GM13977 (cell line): Measurements from ENCODE around the gene SIRT7.

Experiments used
- DNase-seq: peaks from one replicate; pipeline ENCODE4 v3.0.0; 2012; ENCODE audit warnings: low spot score
- in situ Hi-C: fragments of 300-500 bp; cut with MboI; formaldehyde crosslinking; loops from one replicate; pipeline ENCODE4 v1.12.0; 2022; ENCODE audit warnings: low sequenced_read_pairs, low pct_unique_long_range_greater_than_20kb, mixed read lengths, inconsistent platforms; ENCODE audit not compliant: unreplicated experiment
- TF ChIP-seq, protein P1 (sequence below): IDR thresholded peaks from 2 replicates; pipeline ENCODE4 v1.5.1; 2012; ENCODE audit warnings: mild to moderate bottlenecking, control low read depth; ENCODE audit not compliant: insufficient read depth; ENCODE audit errors: extremely low read depth, missing control alignments

Gene SIRT7

DNA sequence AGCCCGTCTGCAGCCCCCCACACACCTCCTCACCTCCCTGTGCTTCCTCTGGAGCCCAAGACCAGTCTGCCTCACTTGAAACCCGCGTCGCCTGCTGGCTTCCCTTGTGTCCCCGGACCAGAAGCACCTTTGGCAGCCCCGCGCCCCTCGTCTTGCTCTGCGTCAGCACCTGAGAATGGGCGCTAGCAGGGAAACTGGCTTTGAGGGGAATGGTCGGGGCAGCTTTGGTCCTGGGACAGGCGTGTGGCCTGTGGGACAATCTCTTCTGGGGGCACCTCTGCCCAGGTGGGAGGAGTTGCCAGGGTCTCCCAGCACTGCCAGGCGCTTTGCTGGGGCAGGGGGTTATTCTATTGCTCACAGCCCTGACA, 13.2 kb upstream of the SIRT7 start:
- in situ Hi-C loops, result no loop called here
- TF ChIP-seq, protein P1, sequence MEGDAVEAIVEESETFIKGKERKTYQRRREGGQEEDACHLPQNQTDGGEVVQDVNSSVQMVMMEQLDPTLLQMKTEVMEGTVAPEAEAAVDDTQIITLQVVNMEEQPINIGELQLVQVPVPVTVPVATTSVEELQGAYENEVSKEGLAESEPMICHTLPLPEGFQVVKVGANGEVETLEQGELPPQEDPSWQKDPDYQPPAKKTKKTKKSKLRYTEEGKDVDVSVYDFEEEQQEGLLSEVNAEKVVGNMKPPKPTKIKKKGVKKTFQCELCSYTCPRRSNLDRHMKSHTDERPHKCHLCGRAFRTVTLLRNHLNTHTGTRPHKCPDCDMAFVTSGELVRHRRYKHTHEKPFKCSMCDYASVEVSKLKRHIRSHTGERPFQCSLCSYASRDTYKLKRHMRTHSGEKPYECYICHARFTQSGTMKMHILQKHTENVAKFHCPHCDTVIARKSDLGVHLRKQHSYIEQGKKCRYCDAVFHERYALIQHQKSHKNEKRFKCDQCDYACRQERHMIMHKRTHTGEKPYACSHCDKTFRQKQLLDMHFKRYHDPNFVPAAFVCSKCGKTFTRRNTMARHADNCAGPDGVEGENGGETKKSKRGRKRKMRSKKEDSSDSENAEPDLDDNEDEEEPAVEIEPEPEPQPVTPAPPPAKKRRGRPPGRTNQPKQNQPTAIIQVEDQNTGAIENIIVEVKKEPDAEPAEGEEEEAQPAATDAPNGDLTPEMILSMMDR, result no peak
- no peak for DNase-seq

DNA sequence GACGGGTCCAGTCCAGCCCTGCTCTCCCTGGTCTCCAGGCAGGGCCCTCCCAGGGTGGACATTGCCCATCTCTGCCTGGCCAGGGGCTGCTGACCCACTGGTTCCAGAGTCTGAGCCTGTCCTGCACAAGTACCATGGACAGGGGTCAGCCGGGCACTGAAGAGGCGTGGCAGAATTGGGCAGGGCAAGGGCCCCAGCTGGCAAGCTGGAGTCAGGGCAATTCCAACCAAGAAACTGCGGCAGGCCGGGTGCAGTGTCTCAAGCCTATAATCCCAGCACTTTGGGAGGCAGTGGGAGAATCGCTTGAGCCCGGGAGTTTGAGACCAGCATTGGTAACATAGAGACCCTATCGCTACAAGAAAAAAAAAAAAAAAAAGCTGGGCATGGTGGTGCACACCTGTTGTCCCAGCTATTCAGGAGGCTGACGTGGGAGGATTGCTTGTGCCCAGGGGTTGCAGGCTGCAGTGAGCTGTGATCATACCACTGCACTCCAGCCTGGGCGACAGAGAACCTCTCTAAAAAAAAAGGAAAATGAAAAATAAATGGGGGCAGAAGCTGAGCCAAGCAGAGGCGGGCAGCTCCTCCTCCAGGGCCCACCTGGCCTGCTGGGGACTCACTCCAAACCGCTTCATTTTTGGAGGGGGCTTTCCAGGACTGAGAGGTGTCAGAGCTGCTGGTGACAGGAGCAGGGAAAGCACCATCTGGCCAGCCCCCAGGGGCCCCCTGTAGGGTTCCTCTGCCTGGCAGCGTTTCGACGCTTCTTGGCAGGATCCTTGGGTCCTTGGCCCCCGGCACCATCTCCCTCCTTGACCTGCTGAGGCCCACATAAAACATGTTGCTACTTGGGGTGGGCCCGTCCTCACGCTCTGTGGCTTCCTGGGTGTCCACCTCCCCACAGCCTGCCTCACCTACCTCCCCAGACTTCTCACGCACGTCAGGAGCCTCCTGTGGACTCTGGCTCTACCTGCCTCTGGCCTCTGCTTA, 12.5 kb upstream of the SIRT7 start:
- DNase-seq, result peak; percentile 73
- TF ChIP-seq, protein P1, result no peak
- in situ Hi-C loops, result no loop called here

DNA sequence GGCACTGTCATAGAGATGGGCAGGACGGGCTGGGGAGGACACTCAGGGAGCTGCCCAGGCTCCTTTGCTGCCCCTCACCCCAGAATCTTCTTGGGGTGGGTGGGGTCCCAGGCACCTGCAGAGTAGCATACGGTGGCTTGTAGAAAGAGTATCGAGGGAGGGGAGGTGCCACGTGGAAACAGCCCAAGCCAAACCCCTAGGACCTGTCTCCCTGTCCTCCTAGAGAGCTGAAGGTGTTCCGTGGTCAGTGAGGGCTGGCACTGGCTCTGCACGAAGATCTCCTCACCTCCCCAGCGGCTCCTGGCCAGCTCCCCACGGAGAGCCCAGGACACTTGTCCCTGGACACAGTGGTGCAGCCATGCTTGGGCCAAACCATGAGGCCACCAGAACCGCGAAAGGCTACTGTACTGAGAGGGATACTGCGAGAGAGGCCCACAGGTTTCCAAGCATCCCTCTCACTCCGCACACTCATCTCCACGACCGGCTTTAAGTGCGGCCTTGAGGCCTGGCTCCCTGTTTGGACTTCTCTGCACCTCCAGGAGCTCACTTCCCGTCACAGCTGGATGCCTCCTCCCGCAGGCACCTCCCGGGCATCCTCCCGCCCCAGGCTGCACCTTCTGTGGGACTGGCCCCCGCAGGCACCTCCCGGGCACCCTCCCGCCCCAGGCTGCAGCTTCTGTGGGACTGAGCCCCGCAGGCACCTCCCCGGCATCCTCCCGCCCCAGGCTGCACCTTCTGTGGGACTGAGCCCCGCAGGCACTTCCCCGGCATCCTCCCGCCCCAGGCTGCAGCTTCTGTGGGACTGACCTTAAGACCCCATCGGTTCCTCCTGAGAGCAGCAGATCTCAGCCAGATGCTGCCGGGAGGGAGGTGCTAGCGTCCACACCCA, 11.5 kb upstream of the SIRT7 start:
- in situ Hi-C loops, result no loop called here
- TF ChIP-seq, protein P1, result no peak

DNA sequence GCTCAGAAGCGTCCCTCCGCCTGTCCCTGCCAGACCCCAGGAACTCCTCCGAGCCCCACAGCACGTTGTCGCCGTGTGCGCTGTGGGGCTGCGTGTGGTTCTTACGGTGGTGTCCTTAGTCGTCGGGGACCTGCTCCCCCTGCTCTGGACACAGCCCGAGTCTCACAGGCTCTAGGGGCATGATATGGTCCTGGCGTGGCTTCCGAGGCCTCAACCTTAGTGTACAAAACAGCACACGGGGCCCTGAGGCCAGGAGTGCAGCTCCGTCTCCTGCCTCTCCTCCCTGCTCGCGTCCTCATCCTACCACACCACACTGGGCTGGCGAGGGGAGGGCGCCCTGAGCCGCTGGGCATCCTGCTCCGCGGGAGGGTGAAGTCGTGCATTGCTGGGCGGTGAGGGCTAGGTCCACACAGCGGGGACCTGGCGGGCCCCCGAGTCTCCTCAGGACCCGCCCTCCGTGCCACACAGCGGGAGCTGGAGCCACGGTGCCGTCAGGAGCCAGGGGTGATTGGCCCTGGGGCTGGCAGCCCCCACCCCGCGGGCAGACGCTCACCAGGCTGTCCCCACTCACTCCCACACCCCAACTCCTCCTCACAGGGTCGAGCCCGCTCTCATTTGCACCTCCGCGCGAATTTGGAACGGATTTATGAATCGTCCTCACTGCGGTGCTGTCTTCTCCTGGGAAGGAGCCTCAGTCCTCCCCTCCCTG, 10.7 kb upstream of the SIRT7 start:
- in situ Hi-C loops, result no loop called here
- TF ChIP-seq, protein P1, result no peak
- DNase-seq, result no peak

More for the DNA sequence above, 11.5 kb upstream of the SIRT7 start:
- DNase-seq, result no peak

DNA sequence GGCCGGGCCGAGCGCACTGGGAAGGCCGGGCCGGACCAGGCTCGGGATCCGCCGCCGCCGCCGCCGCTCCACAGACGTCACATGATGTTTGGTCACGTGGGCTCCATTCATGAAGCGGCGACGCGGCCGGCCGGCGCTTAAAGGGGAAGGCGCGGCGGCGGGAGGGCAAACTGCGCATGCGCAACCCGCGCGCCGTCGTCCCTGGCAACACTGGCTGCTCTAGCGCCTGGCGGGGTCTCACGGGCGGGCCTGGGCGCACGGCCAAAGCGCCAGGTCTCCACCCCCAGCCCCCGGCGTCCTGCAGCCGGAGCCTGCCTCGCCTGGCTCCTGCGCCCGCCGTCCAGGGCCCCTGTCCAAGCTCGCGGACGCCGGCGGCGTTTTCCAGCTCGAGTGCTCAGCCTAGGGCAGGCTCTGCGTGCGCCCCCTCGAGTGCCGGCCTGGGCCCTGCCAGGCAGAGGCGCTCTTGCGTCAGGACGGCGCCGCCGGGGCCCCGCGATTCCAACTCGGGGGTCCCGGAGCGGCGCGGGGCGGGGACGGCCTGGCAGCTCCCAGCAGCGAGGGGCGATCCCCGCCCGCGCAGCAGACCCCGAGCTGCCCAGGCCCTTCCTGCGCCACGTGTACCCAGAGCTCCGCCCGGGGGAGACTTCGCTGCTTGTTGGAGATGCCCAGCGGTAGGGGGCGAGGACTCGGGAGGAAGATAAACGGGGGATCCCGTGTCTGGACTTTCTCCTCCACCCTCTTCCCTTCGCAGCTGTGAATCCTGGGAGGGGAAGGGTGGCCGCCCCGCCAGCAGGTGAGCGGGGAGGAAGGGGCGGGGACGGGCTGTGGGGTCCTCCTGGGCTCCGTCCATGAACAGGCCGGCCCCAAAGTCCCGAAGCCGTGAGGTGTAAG, 9.9 kb upstream of the SIRT7 start, which contains the start of gene MAFG:
TSS of gene MAFG (minus strand) at position 83 of the 891 bp plus-strand sequence. CDS start 4,550 bp downstream, outside the sequence.
- TF ChIP-seq, protein P1, result peak; percentile 57
- in situ Hi-C loops, result no loop called here

More for the DNA sequence above, 9.9 kb upstream of the SIRT7 start, which contains the start of gene MAFG:
- peak; percentile 100 for DNase-seq
